ENCODE results near the gene KDM4D.
"Not testable (repeated sequence)": the region's sequence is repeated elsewhere in the genome, so short reads cannot be mapped to it uniquely, and the experiment has no call there.

Gene KDM4D

DNA sequence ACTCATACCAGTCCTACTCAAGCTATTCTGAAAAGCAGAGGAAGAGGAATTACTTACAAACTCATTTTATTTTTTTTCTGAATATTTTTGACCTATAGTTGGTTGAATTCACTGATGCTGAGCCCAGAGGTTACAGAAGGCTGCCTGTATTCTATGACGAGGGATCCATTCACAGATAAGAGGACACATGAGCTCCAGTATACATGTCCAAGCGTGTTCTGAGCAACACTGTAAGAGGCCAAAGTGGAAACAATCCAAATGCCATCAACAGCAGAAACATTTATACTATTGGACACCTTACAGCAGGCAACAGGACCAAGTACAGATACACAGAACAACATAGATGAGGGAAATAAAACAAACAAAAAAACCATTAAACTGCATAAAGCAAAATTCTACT lies 61.8 kb downstream of the KDM4D start:
- no peak for DNase-seq (ENCODE audit: low spot score)

DNA sequence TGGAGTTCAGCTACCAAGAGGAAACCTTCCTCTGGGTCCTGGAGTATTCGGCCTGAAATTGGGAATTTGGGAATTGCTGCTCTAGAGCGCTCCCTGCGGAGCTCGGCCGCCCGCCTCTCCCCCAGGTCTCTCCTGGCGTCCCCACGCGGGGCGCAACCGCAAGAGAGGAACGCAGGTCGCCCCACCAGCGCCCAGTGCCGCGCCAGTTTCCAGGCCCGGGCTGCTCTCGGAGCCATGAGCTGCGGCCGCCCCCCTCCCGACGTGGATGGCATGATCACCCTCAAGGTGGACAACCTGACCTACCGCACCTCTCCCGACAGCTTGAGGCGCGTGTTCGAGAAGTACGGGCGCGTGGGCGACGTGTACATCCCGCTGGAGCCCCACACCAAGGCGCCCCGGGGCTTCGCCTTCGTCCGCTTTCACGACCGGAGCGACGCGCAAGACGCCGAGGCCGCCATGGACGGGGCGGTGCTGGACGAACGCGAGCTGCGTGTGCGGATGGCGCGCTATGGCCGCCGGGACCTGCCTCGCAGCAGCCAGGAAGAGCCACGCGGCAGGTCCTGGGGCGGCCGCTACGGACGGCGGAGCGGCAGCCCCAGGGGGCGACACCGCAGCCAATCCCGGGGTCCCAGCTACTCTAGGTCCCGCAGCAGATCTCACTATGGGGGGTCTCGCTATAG lies 64.0 kb downstream of the KDM4D start:
- DNase-seq (ENCODE audit: low spot score), result not testable (repeated sequence)

GRCh38 chr11:95042239-95042638 lies 68.7 kb downstream of the KDM4D start:
- DNase-seq (ENCODE audit: low spot score), result no peak

DNA sequence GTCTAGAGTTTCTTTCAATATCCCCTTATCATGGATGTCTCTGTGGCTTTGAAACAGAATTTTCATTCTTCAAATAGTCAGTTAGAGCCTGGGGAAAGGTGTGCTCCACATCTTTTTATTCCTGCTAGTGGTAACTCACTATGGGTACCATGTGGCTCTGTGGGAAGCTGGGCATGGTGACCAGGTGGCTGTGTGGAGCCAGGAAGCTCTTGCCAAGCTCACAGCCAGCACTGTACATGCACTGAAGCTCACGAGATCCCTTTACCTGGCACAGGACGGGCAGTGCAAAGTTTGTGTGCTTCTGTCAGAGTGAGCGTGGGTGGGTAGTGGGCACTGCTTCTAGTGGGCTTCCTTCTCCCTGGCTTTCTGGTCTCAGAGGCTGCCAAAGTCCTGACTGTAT lies 69.4 kb downstream of the KDM4D start:
- DNase-seq (ENCODE audit: low spot score), result no peak

DNA sequence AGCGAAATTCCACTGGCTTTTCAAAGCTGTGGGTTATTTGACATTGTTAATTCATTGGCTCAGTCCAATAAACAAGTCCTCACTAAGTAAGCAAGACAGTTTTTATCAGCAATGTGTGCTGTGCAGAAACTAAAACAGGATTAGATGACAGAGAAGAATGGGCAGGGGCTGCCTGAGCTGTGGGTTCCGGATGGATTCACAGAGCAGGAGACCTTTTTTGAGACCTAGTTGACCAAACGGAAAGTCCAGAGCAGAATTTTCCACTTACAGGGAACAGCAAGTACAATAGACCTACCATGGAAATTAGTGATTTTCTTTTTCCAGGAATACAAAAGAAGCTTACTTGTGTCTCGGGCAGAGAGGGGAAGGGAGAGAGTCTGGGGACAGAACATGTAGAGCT lies 70.5 kb downstream of the KDM4D start:
- no peak for DNase-seq (ENCODE audit: low spot score)

DNA sequence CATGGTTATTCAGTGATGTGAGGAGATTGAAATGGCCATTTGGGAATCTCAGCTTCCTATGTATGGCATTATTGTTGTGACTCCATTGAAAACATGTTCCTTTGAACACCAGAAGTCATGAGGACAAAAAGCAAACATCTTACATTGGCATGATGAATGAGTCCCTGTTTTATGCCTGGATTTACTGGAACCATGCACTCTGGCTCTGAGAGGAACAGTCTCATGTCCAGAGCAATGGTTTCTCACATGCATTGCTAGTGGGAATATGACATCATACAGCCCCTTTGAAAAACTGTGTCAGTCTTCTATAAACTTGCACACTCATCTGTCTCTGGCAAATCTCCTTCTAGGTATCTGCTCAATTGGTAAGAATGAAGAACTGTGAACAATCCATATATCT lies 72.3 kb downstream of the KDM4D start:
- no peak for DNase-seq (ENCODE audit: low spot score)

Data from D341Med (cell line).